Subcutaneous adipose tissue (tissue), 4 donors: ENCODE data around the gene NAP1L5. TPM values are rescaled to one million over a fixed set of nuclear protein-coding genes. Genes with fewer than 3 reads are reported as not detected.

ENCODE experiments used
- total RNA-seq, 4 donors: library from RNA; depleted of rRNA; stranded (reverse); fragments of >200 nt; gene quantifications; one replicate each; pipeline ENCODE4 v1.1.0, GENCODE V29; 2016
- TF ChIP-seq, protein P1 (sequence below): fragments of 450-650 bp; IDR thresholded peaks from one replicate; pipeline ENCODE4 v1.5.1; 2016; ENCODE audit warnings: low read depth, mild to moderate bottlenecking, control low read depth, antibody characterized with exemption, moderate library complexity

Gene NAP1L5, protein sequence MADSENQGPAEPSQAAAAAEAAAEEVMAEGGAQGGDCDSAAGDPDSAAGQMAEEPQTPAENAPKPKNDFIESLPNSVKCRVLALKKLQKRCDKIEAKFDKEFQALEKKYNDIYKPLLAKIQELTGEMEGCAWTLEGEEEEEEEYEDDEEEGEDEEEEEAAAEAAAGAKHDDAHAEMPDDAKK
- 1 to 10 TPM; 4.1 to 7.5 (median 6.0) TPM for total RNA-seq

DNA sequence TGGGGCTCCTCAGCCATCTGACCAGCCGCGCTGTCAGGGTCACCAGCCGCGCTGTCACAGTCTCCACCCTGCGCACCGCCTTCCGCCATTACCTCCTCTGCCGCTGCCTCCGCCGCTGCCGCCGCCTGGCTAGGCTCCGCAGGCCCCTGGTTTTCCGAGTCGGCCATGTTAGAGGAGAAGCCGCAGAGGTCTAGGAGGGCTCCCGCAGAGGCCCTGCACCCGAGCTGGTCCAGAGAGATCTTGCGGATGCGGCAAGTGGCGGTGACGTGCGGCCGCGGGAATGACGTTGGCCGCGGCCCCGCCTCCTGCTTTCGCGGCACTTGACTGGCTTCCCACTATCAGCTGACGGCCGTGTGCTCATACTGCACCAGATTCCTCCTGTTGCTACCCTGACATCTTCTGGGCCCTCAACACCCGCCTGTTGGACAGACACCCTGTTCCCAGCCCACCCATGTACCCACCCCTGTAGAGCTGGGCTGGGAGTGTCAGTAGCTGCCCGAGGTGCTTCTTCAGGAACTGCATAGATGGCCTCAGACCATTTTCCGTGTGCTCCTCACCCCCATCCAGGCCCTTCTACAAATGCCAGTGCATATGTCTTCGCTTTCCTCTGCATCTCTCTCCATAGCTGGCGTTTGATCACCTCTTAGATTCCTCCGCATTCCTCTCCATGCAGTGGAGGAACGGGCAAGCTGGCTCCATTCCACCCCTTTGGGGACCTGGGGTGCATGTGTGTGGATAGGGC is at the start of gene NAP1L5:
TSS of gene NAP1L5 (minus strand) at position 242 of the 742 bp plus-strand sequence. CDS start at position 167, 75 bp downstream.
- TF ChIP-seq, protein P1, sequence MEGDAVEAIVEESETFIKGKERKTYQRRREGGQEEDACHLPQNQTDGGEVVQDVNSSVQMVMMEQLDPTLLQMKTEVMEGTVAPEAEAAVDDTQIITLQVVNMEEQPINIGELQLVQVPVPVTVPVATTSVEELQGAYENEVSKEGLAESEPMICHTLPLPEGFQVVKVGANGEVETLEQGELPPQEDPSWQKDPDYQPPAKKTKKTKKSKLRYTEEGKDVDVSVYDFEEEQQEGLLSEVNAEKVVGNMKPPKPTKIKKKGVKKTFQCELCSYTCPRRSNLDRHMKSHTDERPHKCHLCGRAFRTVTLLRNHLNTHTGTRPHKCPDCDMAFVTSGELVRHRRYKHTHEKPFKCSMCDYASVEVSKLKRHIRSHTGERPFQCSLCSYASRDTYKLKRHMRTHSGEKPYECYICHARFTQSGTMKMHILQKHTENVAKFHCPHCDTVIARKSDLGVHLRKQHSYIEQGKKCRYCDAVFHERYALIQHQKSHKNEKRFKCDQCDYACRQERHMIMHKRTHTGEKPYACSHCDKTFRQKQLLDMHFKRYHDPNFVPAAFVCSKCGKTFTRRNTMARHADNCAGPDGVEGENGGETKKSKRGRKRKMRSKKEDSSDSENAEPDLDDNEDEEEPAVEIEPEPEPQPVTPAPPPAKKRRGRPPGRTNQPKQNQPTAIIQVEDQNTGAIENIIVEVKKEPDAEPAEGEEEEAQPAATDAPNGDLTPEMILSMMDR: no peak

- TF ChIP-seq, protein P1: no peak
These were observed 49.7 kb upstream of the NAP1L5 start for GRCh38 chr4:88747351-88747750.

DNA sequence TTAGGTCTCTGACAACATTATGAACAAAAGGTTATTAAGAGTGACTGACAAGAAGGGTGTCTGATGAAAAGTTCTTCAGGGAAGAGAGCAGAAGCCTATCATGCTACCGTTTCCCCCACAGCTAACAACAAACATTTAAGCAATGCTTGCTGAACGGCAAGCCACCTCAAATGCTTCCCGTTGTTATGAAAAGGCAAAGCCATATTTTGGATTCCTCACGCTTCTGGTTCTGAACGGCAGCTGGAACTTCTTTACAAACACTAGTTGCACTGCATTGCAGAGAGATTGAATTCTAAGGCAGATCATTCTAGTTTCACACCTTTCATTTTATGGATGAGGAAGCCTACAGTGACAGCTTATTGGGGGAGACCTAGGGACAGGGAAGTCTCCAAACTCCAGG is 48.6 kb upstream of the NAP1L5 start:
- TF ChIP-seq, protein P1: no peak

DNA sequence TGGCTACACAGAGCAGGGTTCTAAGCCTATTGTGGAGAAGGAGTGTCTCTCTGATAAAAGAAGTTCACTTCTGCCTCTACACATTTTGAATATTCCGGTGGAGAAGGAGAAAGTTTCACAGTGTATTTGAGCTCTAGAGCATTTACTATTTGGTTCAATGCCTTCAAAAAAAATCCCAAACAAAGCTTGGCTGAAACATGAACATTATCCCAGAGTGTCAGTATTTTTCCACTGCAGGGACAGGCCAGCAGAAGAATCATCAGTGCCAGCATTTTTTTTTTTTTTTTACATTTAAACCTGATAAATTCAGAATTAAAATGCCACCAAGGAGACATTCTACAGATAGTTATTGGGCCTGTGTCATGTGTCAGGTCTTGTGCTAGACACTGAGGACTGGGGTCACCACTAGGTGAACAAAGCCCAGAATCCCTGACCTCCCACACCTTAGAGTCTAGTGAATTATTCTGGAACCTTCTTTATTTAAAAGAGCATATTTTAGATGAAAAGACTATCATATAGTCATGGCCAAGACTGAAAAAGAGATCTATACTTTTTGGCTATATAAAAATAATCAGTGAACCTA is 48.0 kb upstream of the NAP1L5 start:
- TF ChIP-seq, protein P1: no peak

- TF ChIP-seq, protein P1: no peak
These were observed 47.5 kb upstream of the NAP1L5 start for GRCh38 chr4:88745175-88745574.

- TF ChIP-seq, protein P1: no peak
These were observed 47.0 kb upstream of the NAP1L5 start for GRCh38 chr4:88744609-88745008.

DNA sequence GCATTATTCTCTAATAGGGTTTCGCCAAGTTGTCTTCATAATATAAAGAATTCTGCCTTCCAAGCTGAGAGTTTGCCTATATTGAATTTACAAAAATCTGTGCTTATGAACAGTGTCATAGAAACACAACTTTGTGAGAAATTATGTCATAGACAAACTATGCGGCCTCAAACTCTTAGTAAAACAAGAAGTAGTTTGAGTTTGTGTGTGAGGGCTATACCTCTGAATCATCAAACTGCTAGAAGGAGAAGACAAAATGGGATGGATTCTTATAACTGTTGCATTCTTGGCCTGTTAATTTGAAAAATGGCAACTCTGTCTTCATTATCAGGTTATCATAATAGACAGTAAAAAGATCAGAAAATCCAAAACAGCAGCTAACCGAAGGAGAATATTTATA is 46.1 kb upstream of the NAP1L5 start:
- TF ChIP-seq, protein P1: no peak
